Gastrocnemius medialis (tissue), 4 donors: ENCODE measurements around the gene DMD. TPM values are rescaled to one million over a fixed set of nuclear protein-coding genes. Genes with fewer than 3 reads are reported as not detected.

Source experiments
- ATAC-seq, 2 donors: fragments of 150-250 bp; one replicate each; pipeline ENCODE4 v1.9.1; 2016
- DNase-seq, 2 donors: peaks; one replicate each; pipeline ENCODE4 v3.0.0-alpha.2; 2019
- H3K27ac ChIP-seq, 4 donors: fragments of 200-600 bp; sonication (generic); 1 replicate in 1 of 4; 2 replicates in 3 of 4; pipeline ENCODE4 v1.5.1; 2016 to 2018; ENCODE audit warnings: mild to moderate bottlenecking in 2 of 4, moderate library complexity in 1 of 4
- H3K27me3 ChIP-seq, 3 donors: fragments of 200-600 bp; sonication (generic) in 2 of 3; 1 replicate in 1 of 3; 2 replicates in 2 of 3; pipeline versions ENCODE4 v1.5.1 to v1.6.0; 2016 to 2019; ENCODE audit warnings: mild to moderate bottlenecking in 1 of 3, moderate library complexity in 1 of 3
- H3K36me3 ChIP-seq, 2 donors: fragments of 200-600 bp; sonication (generic) in 1 of 2; one replicate each; pipeline ENCODE4 v1.5.1; 2017 to 2018
- H3K4me1 ChIP-seq, 2 donors: fragments of 200-600 bp; sonication (generic) in 1 of 2; one replicate each; pipeline ENCODE4 v1.5.1; 2016 to 2017; ENCODE audit warnings: mild to moderate bottlenecking in 2 of 2
- H3K4me3 ChIP-seq, 4 donors: fragments of 200-600 bp; sonication (generic) in 3 of 4; 1 replicate in 1 of 4; 2 replicates in 3 of 4; pipeline ENCODE4 v1.5.1; 2016 to 2019; ENCODE audit warnings: mild to moderate bottlenecking in 2 of 4
- H3K9me3 ChIP-seq, 3 donors: fragments of 200-600 bp; sonication (generic) in 2 of 3; 1 replicate in 1 of 3; 2 replicates in 2 of 3; pipeline ENCODE4 v1.5.1; 2016 to 2019
- CTCF ChIP-seq, 5 experiments: fragments of 450-650 bp in 3 of 5; fragments of 200-600 bp in 2 of 5; sonication (generic) in 2 of 5; IDR thresholded peaks in 4 of 5; conservative IDR thresholded peaks in 1 of 5; 1 replicate in 4 of 5; 2 replicates in 1 of 5; pipeline ENCODE4 v1.5.1; 2016 to 2019; ENCODE audit warnings: antibody characterized with exemption in 5 of 5, mild to moderate bottlenecking in 3 of 5, moderate library complexity in 3 of 5
- POLR2A ChIP-seq, 2 donors: fragments of 450-650 bp; IDR thresholded peaks; one replicate each; pipeline ENCODE4 v1.6.1; 2017; ENCODE audit warnings: antibody characterized with exemption in 2 of 2, mild to moderate bottlenecking in 2 of 2, moderate library complexity in 2 of 2
- in situ Hi-C, 4 donors: fragments of 200-750 bp; cut with MboI; loops; one replicate each; pipeline versions ENCODE4 v1.15.0 to v1.8.0; 2017; ENCODE audit warnings: low sequenced_read_pairs in 4 of 4
- intact Hi-C: fragments of 100-400 bp; cut with DNase I; formaldehyde crosslinking; loops from one replicate; pipeline ENCODE4 v1.15.1; 2023; ENCODE audit warnings: low total_unique reads
- total RNA-seq, 4 donors: library from RNA; depleted of rRNA; stranded (reverse); fragments of >200 nt; gene quantifications; one replicate each; pipeline versions ENCODE4 v1.1.0 to v1.2.3, GENCODE V29; 2016

DMD gene
- total RNA-seq, 4 donors from 2014 or later, result 53.5 to 201 (median 98.9) TPM

GRCh38 chrX:32010948-32011347, 1200.4 kb downstream of the DMD start:
- no peak for TF ChIP-seq POLR2A (IDR thresholded peaks at IDR 0.05)
- TF ChIP-seq CTCF (IDR thresholded peaks at IDR 0.05 in 4 of 5, conservative IDR thresholded peaks at IDR 0.05 in 1 of 5), result no peak
- ATAC-seq, result no peak
- Histone ChIP-seq H3K27me3 (no peaks in the 10 kb centered on the region), H3K4me1 (no peaks in the 10 kb centered on the region), H3K36me3 (no peaks in the 10 kb centered on the region), H3K9me3 (no peaks in the 10 kb centered on the region), H3K27ac (no peak overlapping the region), H3K4me3 (no peak overlapping the region)
- DNase-seq, result no peak
- in situ Hi-C loops (no loop called here), intact Hi-C loops (no loop called here)

GRCh38 chrX:32010212-32010611, 1201.1 kb downstream of the DMD start:
- in situ Hi-C loops, result no loop called here
- no peak overlapping the region for H3K4me3 ChIP-seq
- DNase-seq (no peak), ATAC-seq (no peak)
- no peak overlapping the region for H3K27ac ChIP-seq
- H3K27me3 ChIP-seq, result no peaks in the 10 kb centered on the region
- H3K36me3 ChIP-seq, result no peaks in the 10 kb centered on the region
- no peaks in the 10 kb centered on the region for H3K9me3 ChIP-seq
- intact Hi-C loops, result no loop called here
- no peaks in the 10 kb centered on the region for H3K4me1 ChIP-seq
- TF ChIP-seq CTCF (IDR thresholded peaks at IDR 0.05 in 4 of 5, conservative IDR thresholded peaks at IDR 0.05 in 1 of 5) (no peak), POLR2A (IDR thresholded peaks at IDR 0.05) (no peak)

GRCh38 chrX:31993637-31994036, 1217.7 kb downstream of the DMD start:
- ATAC-seq, result no peak
- TF ChIP-seq CTCF (IDR thresholded peaks at IDR 0.05 in 4 of 5, conservative IDR thresholded peaks at IDR 0.05 in 1 of 5) (no peak), POLR2A (IDR thresholded peaks at IDR 0.05) (no peak)
- Histone ChIP-seq H3K36me3 (no peaks in the 10 kb centered on the region), H3K27me3 (no peaks in the 10 kb centered on the region), H3K9me3 (no peaks in the 10 kb centered on the region), H3K4me3 (no peak overlapping the region), H3K27ac (no peak overlapping the region), H3K4me1 (no peaks in the 10 kb centered on the region)
- no peak for DNase-seq
- in situ Hi-C loops, result no loop called here
- intact Hi-C loops, result no loop called here

DNA sequence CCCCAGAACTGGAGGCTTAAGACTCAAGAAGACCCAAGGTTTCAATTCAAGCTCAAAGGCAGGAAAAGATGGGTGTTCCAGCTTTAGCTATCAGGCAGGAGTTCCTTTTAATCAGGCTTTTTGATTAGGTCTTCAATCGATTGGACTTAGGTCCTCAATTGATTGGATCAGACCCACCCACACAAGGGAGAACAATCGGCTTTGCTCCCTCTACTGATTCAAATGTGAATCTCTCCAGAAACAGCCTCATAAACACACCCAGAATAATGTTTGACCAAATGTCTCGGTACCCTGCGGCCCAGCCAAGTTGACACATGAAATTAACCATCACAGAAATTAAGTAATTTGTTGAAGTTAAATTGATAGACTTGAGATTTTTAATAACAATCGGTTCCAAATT, 1222.4 kb downstream of the DMD start:
- Histone ChIP-seq H3K36me3 (no peaks in the 10 kb centered on the region), H3K27ac (no peak overlapping the region), H3K27me3 (no peaks in the 10 kb centered on the region), H3K4me3 (no peak overlapping the region), H3K4me1 (no peaks in the 10 kb centered on the region), H3K9me3 (no peaks in the 10 kb centered on the region)
- intact Hi-C loops, result no loop called here
- ATAC-seq (no peak), DNase-seq (no peak)
- no peak for TF ChIP-seq POLR2A (IDR thresholded peaks at IDR 0.05)
- TF ChIP-seq CTCF (IDR thresholded peaks at IDR 0.05 in 4 of 5, conservative IDR thresholded peaks at IDR 0.05 in 1 of 5), result no peak
- in situ Hi-C loops, result no loop called here

- ATAC-seq, result no peak
- no peak overlapping the region for H3K4me3 ChIP-seq
- H3K4me1 ChIP-seq, result no peaks in the 10 kb centered on the region
- H3K36me3 ChIP-seq, result no peaks in the 10 kb centered on the region
- H3K27me3 ChIP-seq, result no peaks in the 10 kb centered on the region
- DNase-seq, result no peak
- in situ Hi-C loops (no loop called here), intact Hi-C loops (no loop called here)
- no peaks in the 10 kb centered on the region for H3K9me3 ChIP-seq
- TF ChIP-seq POLR2A (IDR thresholded peaks at IDR 0.05) (no peak), CTCF (IDR thresholded peaks at IDR 0.05 in 4 of 5, conservative IDR thresholded peaks at IDR 0.05 in 1 of 5) (no peak)
- H3K27ac ChIP-seq, result no peak overlapping the region
Observed at GRCh38 chrX:31981546-31982062, 1229.7 kb downstream of the DMD start.
